ENCODE data around the gene RAB8B.

DNA sequence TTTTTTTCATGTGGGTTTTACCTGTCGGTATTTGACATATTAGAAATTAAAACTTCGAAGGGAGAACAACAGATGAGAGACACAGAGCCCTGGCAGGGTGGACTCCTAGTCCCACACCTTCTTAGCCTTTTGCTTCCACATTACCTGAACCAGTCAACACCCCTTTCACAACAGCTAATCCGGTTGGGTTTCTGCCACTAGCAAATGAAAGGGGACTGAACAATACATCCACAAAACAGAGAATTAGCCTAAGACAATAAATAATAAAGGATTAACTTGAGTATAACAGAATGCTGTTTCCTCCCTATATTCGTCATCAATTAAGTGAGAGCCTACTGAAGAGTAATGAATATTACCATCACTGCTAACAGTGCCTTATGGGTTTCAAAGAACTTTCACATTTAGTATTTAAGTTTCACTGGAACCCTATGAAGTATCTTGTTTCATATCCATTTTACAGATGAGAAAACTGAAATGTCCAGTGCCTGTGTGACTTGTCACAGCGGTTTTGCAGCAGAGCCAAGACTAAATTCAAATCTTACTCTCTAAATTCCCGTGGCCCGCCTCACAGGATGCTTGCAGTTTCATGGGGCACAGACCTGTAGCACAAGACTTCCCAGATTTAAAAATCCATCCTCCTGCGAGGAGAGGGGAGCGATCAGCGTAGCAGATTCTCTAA, 1.0 kb upstream of the RAB8B start:
- TF ChIP-seq POLR2AphosphoS5 (IDR thresholded peaks at IDR 0.05) (no peak), POLR2A (IDR thresholded peaks at IDR 0.05) (no peak), EP300 (IDR thresholded peaks at IDR 0.05) (no peak)
- TF ChIP-seq, protein P1, sequence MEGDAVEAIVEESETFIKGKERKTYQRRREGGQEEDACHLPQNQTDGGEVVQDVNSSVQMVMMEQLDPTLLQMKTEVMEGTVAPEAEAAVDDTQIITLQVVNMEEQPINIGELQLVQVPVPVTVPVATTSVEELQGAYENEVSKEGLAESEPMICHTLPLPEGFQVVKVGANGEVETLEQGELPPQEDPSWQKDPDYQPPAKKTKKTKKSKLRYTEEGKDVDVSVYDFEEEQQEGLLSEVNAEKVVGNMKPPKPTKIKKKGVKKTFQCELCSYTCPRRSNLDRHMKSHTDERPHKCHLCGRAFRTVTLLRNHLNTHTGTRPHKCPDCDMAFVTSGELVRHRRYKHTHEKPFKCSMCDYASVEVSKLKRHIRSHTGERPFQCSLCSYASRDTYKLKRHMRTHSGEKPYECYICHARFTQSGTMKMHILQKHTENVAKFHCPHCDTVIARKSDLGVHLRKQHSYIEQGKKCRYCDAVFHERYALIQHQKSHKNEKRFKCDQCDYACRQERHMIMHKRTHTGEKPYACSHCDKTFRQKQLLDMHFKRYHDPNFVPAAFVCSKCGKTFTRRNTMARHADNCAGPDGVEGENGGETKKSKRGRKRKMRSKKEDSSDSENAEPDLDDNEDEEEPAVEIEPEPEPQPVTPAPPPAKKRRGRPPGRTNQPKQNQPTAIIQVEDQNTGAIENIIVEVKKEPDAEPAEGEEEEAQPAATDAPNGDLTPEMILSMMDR (IDR thresholded peaks at IDR 0.05) = no peak
